GM23338 (cell line): Measurements from ENCODE around the gene TRIM31. TPM values are rescaled to one million over a fixed set of nuclear protein-coding genes. Genes with fewer than 3 reads are reported as not detected.

Experiments
- ATAC-seq: fragments of 200-7000 bp; cut with Tn5 transposase; 3 replicates; pipeline ENCODE4 v1.9.1; 2020
- DNase-seq: peaks from one replicate; pipeline ENCODE4 v3.0.0-alpha.2; 2015; ENCODE audit warnings: low spot score
- H2AFZ ChIP-seq: fragments of 200-600 bp; sonication (generic); 2 replicates; pipeline ENCODE4 v1.8.0; 2016; ENCODE audit warnings: antibody characterized with exemption, mild to moderate bottlenecking, moderate library complexity
- H3F3A ChIP-seq: fragments of 200-600 bp; sonication (generic); replicated peaks from 2 replicates; pipeline ENCODE4 v1.8.0; 2017; ENCODE audit warnings: antibody characterized with exemption, mixed run types, low read depth
- H3K27ac ChIP-seq: fragments of 200-600 bp; sonication (generic); 2 replicates; pipeline ENCODE4 v1.6.1; 2016; ENCODE audit warnings: low read depth
- H3K27me3 ChIP-seq: fragments of 200-600 bp; sonication (generic); 2 replicates; pipeline ENCODE4 v1.8.0; 2016; ENCODE audit warnings: mild to moderate bottlenecking, mixed run types, moderate library complexity; ENCODE audit not compliant: insufficient read depth
- H3K36me3 ChIP-seq: fragments of 200-600 bp; sonication (generic); 2 replicates; pipeline ENCODE4 v1.8.0; 2016; ENCODE audit warnings: mild to moderate bottlenecking; ENCODE audit not compliant: insufficient read depth
- H3K4me1 ChIP-seq: fragments of 200-600 bp; sonication (generic); 2 replicates; pipeline ENCODE4 v1.8.0; 2016; ENCODE audit warnings: mild to moderate bottlenecking, moderate library complexity; ENCODE audit not compliant: insufficient read depth
- H3K4me2 ChIP-seq: fragments of 200-600 bp; sonication (generic); 2 replicates; pipeline ENCODE4 v1.7.1; 2017; ENCODE audit warnings: mixed run types
- H3K4me3 ChIP-seq: fragments of 200-600 bp; sonication (generic); 2 replicates; pipeline ENCODE4 v1.6.1; 2016; ENCODE audit warnings: mixed run types
- H3K79me2 ChIP-seq: fragments of 200-600 bp; sonication (generic); replicated peaks from 2 replicates; pipeline ENCODE4 v1.8.0; 2017; ENCODE audit warnings: mild to moderate bottlenecking; ENCODE audit not compliant: insufficient read depth
- H3K9me2 ChIP-seq: fragments of 200-600 bp; sonication (generic); 2 replicates; pipeline ENCODE4 v1.8.0; 2017; ENCODE audit not compliant: insufficient read depth
- H4K20me1 ChIP-seq: fragments of 200-600 bp; sonication (generic); replicated peaks from 2 replicates; pipeline ENCODE4 v1.8.0; 2017; ENCODE audit warnings: mild to moderate bottlenecking; ENCODE audit not compliant: insufficient read depth
- H3K27ac Mint-ChIP-seq: 2 replicates; pipeline ENCODE4 v1.8.0; 2020; ENCODE audit warnings: inconsistent platforms, mild to moderate bottlenecking, moderate library complexity, mixed read lengths
- H3K27me3 Mint-ChIP-seq: 3 replicates; pipeline ENCODE4 v1.8.0; 2022; ENCODE audit warnings: low read depth, mild to moderate bottlenecking, moderate library complexity, mixed read lengths, inconsistent platforms; ENCODE audit not compliant: insufficient read depth, poor library complexity
- H3K36me3 Mint-ChIP-seq: 3 replicates; pipeline ENCODE4 v1.8.0; 2021; ENCODE audit warnings: low read depth, mild to moderate bottlenecking, inconsistent platforms, moderate library complexity, mixed read lengths
- H3K4me1 Mint-ChIP-seq: 3 replicates; pipeline ENCODE4 v1.8.0; 2020; ENCODE audit warnings: mild to moderate bottlenecking, inconsistent platforms, mixed read lengths
- H3K4me3 Mint-ChIP-seq: 3 replicates; pipeline ENCODE4 v1.8.0; 2021; ENCODE audit warnings: moderate library complexity, mild to moderate bottlenecking, inconsistent platforms, mixed read lengths
- H3K9me3 Mint-ChIP-seq: 3 replicates; pipeline ENCODE4 v1.8.0; 2020; ENCODE audit warnings: moderate library complexity, mild to moderate bottlenecking, inconsistent platforms, mixed read lengths
- EZH2phosphoT487 ChIP-seq: fragments of 200-600 bp; sonication (generic); IDR thresholded peaks from one replicate; pipeline ENCODE4 v1.8.1; 2018; ENCODE audit warnings: antibody characterized with exemption; ENCODE audit not compliant: unreplicated experiment
- JUNB ChIP-seq: IDR thresholded peaks from one replicate; pipeline ENCODE4 v1.6.1; 2016; ENCODE audit warnings: antibody characterized with exemption; ENCODE audit not compliant: unreplicated experiment
- ZNF114 ChIP-seq: fragments of 250-450 bp; sonication (Bioruptor Pico); IDR thresholded peaks from 2 replicates; pipeline ENCODE4 v1.5.0; 2020; ENCODE audit warnings: mild to moderate bottlenecking, moderate library complexity
- ZNF331 ChIP-seq: fragments of 250-450 bp; sonication (Bioruptor Pico); IDR thresholded peaks from 2 replicates; pipeline ENCODE4 v1.5.0; 2020; ENCODE audit warnings: low read depth, mild to moderate bottlenecking, moderate library complexity
- polyA plus RNA-seq: library from polyadenylated mRNA; unstranded; fragments of >200 nt; fragmentation: Nextera tagmentation; extraction: Ambion mirVana; gene quantifications from 2 replicates; pipeline ENCODE4 v1.2.1, GENCODE V29; 2016
- total RNA-seq: library from RNA; depleted of rRNA; stranded (reverse); fragments of >200 nt; shearing (Covaris generic); gene quantifications from 2 replicates; pipeline ENCODE4 v1.2.3, GENCODE V29; 2014
- TF ChIP-seq, protein P1 (sequence below): IDR thresholded peaks from 2 replicates; pipeline ENCODE4 v1.6.1; 2016; ENCODE audit warnings: antibody characterized with exemption
- TF ChIP-seq, protein P2 (sequence below): fragments of 250-450 bp; sonication (Bioruptor Pico); IDR thresholded peaks from 2 replicates; pipeline ENCODE4 v1.5.0; 2020; ENCODE audit warnings: mild to moderate bottlenecking, moderate library complexity
- TF ChIP-seq, protein P3 (sequence below): IDR thresholded peaks from one replicate; pipeline ENCODE4 v1.6.1; 2018; ENCODE audit warnings: antibody characterized with exemption; ENCODE audit not compliant: unreplicated experiment

TRIM31 gene
- total and polyA plus RNA-seq, 2 experiments from 2014 or later: 0.26 TPM; not detected in 1

DNA sequence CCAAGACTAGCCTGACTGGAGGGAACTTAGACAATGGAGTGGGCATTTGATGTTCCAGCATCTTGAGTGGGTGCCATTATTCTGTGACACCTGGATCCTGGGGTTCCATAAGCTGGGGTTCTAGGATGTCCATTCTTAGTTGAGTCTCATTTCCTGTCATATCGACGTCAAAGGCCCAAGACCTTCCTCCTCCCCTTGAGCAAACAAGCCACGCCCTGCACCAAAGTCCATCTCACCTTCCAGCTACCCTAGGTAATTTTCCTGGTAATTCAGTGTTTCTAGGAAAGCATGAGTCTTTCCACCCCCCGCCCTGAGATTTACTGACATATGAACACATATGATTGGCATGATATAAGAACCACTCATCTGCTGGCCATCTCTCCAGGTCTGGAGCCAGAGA, 22.9 kb upstream of the TRIM31 start, which contains the start of gene TRIM40:
TSS of gene TRIM40 (plus strand) at position 384 of the 400 bp plus-strand sequence. CDS start 897 bp downstream, outside the sequence.
- H3K36me3 Mint-ChIP-seq: no peaks in the 10 kb centered on the region
- no peaks in the 10 kb centered on the region for H3K36me3 ChIP-seq
- H3K9me3 Mint-ChIP-seq: no peaks in the 10 kb centered on the region
- H3K27me3 ChIP-seq: peaks cover 21% of the 10 kb centered on the region
- no peaks in the 10 kb centered on the region for H3K9me2 ChIP-seq
- no peak within 1 kb of the TSS for H3K4me3 Mint-ChIP-seq
- no peaks in the 10 kb centered on the region for H3F3A ChIP-seq
- H2AFZ ChIP-seq: no peak within 1 kb of the TSS
- H3K4me2 ChIP-seq: no peak within 1 kb of the TSS
- H3K27ac ChIP-seq: no peak within 1 kb of the TSS
- no peak within 1 kb of the TSS for H3K27ac Mint-ChIP-seq
- H3K27me3 Mint-ChIP-seq: peaks cover 4% of the 10 kb centered on the region
- H3K4me3 ChIP-seq: no peak within 1 kb of the TSS
- ATAC-seq: no peak
- no peaks in the 10 kb centered on the region for H3K4me1 ChIP-seq
- H3K79me2 ChIP-seq: no peaks in the 10 kb centered on the region
- TF ChIP-seq ZNF331 (CRISPR knock-in tag): no peak
- TF ChIP-seq, protein P1, sequence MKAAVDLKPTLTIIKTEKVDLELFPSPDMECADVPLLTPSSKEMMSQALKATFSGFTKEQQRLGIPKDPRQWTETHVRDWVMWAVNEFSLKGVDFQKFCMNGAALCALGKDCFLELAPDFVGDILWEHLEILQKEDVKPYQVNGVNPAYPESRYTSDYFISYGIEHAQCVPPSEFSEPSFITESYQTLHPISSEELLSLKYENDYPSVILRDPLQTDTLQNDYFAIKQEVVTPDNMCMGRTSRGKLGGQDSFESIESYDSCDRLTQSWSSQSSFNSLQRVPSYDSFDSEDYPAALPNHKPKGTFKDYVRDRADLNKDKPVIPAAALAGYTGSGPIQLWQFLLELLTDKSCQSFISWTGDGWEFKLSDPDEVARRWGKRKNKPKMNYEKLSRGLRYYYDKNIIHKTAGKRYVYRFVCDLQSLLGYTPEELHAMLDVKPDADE: no peak
- TF ChIP-seq ZNF114 (CRISPR knock-in tag): no peak
- TF ChIP-seq, protein P2, sequence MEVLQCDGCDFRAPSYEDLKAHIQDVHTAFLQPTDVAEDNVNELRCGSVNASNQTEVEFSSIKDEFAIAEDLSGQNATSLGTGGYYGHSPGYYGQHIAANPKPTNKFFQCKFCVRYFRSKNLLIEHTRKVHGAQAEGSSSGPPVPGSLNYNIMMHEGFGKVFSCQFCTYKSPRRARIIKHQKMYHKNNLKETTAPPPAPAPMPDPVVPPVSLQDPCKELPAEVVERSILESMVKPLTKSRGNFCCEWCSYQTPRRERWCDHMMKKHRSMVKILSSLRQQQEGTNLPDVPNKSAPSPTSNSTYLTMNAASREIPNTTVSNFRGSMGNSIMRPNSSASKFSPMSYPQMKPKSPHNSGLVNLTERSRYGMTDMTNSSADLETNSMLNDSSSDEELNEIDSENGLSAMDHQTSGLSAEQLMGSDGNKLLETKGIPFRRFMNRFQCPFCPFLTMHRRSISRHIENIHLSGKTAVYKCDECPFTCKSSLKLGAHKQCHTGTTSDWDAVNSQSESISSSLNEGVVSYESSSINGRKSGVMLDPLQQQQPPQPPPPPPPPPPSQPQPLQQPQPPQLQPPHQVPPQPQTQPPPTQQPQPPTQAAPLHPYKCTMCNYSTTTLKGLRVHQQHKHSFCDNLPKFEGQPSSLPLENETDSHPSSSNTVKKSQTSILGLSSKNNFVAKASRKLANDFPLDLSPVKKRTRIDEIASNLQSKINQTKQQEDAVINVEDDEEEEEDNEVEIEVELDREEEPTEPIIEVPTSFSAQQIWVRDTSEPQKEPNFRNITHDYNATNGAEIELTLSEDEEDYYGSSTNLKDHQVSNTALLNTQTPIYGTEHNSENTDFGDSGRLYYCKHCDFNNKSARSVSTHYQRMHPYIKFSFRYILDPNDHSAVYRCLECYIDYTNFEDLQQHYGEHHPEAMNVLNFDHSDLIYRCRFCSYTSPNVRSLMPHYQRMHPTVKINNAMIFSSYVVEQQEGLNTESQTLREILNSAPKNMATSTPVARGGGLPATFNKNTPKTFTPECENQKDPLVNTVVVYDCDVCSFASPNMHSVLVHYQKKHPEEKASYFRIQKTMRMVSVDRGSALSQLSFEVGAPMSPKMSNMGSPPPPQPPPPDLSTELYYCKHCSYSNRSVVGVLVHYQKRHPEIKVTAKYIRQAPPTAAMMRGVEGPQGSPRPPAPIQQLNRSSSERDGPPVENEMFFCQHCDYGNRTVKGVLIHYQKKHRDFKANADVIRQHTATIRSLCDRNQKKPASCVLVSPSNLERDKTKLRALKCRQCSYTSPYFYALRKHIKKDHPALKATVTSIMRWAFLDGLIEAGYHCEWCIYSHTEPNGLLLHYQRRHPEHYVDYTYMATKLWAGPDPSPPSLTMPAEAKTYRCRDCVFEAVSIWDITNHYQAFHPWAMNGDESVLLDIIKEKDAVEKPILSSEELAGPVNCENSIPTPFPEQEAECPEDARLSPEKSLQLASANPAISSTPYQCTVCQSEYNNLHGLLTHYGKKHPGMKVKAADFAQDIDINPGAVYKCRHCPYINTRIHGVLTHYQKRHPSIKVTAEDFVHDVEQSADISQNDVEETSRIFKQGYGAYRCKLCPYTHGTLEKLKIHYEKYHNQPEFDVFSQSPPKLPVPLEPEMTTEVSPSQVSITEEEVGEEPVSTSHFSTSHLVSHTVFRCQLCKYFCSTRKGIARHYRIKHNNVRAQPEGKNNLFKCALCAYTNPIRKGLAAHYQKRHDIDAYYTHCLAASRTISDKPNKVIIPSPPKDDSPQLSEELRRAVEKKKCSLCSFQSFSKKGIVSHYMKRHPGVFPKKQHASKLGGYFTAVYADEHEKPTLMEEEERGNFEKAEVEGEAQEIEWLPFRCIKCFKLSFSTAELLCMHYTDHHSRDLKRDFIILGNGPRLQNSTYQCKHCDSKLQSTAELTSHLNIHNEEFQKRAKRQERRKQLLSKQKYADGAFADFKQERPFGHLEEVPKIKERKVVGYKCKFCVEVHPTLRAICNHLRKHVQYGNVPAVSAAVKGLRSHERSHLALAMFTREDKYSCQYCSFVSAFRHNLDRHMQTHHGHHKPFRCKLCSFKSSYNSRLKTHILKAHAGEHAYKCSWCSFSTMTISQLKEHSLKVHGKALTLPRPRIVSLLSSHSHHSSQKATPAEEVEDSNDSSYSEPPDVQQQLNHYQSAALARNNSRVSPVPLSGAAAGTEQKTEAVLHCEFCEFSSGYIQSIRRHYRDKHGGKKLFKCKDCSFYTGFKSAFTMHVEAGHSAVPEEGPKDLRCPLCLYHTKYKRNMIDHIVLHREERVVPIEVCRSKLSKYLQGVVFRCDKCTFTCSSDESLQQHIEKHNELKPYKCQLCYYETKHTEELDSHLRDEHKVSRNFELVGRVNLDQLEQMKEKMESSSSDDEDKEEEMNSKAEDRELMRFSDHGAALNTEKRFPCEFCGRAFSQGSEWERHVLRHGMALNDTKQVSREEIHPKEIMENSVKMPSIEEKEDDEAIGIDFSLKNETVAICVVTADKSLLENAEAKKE (CRISPR knock-in tag): no peak
- TF ChIP-seq, protein P3, sequence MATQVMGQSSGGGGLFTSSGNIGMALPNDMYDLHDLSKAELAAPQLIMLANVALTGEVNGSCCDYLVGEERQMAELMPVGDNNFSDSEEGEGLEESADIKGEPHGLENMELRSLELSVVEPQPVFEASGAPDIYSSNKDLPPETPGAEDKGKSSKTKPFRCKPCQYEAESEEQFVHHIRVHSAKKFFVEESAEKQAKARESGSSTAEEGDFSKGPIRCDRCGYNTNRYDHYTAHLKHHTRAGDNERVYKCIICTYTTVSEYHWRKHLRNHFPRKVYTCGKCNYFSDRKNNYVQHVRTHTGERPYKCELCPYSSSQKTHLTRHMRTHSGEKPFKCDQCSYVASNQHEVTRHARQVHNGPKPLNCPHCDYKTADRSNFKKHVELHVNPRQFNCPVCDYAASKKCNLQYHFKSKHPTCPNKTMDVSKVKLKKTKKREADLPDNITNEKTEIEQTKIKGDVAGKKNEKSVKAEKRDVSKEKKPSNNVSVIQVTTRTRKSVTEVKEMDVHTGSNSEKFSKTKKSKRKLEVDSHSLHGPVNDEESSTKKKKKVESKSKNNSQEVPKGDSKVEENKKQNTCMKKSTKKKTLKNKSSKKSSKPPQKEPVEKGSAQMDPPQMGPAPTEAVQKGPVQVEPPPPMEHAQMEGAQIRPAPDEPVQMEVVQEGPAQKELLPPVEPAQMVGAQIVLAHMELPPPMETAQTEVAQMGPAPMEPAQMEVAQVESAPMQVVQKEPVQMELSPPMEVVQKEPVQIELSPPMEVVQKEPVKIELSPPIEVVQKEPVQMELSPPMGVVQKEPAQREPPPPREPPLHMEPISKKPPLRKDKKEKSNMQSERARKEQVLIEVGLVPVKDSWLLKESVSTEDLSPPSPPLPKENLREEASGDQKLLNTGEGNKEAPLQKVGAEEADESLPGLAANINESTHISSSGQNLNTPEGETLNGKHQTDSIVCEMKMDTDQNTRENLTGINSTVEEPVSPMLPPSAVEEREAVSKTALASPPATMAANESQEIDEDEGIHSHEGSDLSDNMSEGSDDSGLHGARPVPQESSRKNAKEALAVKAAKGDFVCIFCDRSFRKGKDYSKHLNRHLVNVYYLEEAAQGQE: no peak
- TF ChIP-seq JUNB: no peak
- TF ChIP-seq EZH2phosphoT487: no peak
- peaks cover 2% of the 10 kb centered on the region; the same call in 2 of the 3 replicates for H3K4me1 Mint-ChIP-seq
- H4K20me1 ChIP-seq: no peaks in the 10 kb centered on the region
- no peak for DNase-seq
